Keratinocyte (primary cell): Measurements from ENCODE around the gene ST8SIA1. TPM values are rescaled to one million over a fixed set of nuclear protein-coding genes. Genes with fewer than 3 reads are reported as not detected.

ENCODE experiments used
- DNase-seq: peaks from one replicate; pipeline ENCODE4 v3.0.0-alpha.2; 2011; ENCODE audit warnings: low read depth, missing footprints, low spot score
- FAIRE-seq: peaks from 2 replicates; lab custom pipeline; 2011; peaks lifted over from hg19 to GRCh38; lab: Jason Lieb, UNC
- H2AFZ ChIP-seq: 2 replicates; pipeline ENCODE4 v1.6.0; 2012; ENCODE audit warnings: low read length, control low read depth, inconsistent platforms; ENCODE audit not compliant: control insufficient read depth
- H3K27ac ChIP-seq: 2 replicates; pipeline ENCODE4 v1.5.1; 2011; ENCODE audit warnings: low read length; ENCODE audit not compliant: control insufficient read depth, insufficient read depth
- H3K27me3 ChIP-seq: 3 replicates; pipeline ENCODE4 v1.6.0; 2011; ENCODE audit warnings: low read length; ENCODE audit not compliant: control insufficient read depth, insufficient read depth; ENCODE audit errors: extremely low read depth
- H3K36me3 ChIP-seq, 2 experiments: 2 replicates in 1 of 2; 3 replicates in 1 of 2; pipeline ENCODE4 v1.5.1; 2011; ENCODE audit warnings: low read length in 2 of 2, mild to moderate bottlenecking in 1 of 2; ENCODE audit not compliant: control insufficient read depth in 2 of 2, insufficient read depth in 2 of 2; ENCODE audit errors: extremely low read depth in 1 of 2
- H3K4me1 ChIP-seq: 3 replicates; pipeline ENCODE4 v1.5.1; 2011; ENCODE audit warnings: low read length; ENCODE audit not compliant: control insufficient read depth, insufficient read depth; ENCODE audit errors: extremely low read depth
- H3K4me2 ChIP-seq: 3 replicates; pipeline ENCODE4 v1.6.0; 2011; ENCODE audit warnings: low read depth, low read length; ENCODE audit not compliant: control insufficient read depth, insufficient read depth; ENCODE audit errors: extremely low read depth
- H3K4me3 ChIP-seq, 3 experiments: fragments of 200-600 bp in 1 of 3; sonication (generic) in 1 of 3; 2 replicates in 2 of 3; 3 replicates in 1 of 3; pipeline ENCODE4 v1.5.1; 2011 to 2016; ENCODE audit warnings: low read length in 3 of 3, mild to moderate bottlenecking in 3 of 3, control low read depth in 2 of 3, inconsistent platforms in 1 of 3, low read depth in 1 of 3, mixed read lengths in 1 of 3, mixed run types in 1 of 3, moderate library complexity in 1 of 3; ENCODE audit not compliant: control insufficient read depth in 2 of 3, insufficient read depth in 2 of 3; ENCODE audit errors: extremely low read depth in 1 of 3
- H3K79me2 ChIP-seq: 2 replicates; pipeline ENCODE4 v1.6.0; 2012; ENCODE audit warnings: low read length; ENCODE audit not compliant: control insufficient read depth, insufficient read depth
- H3K9ac ChIP-seq: 3 replicates; pipeline ENCODE4 v1.6.0; 2011; ENCODE audit warnings: low read length; ENCODE audit not compliant: control insufficient read depth, insufficient read depth; ENCODE audit errors: extremely low read depth
- H3K9me1 ChIP-seq: 3 replicates; pipeline ENCODE4 v1.6.0; 2011; ENCODE audit warnings: low read length; ENCODE audit not compliant: control insufficient read depth, insufficient read depth; ENCODE audit errors: extremely low read depth
- H3K9me3 ChIP-seq: 2 replicates; pipeline ENCODE4 v1.5.1; 2012; ENCODE audit warnings: low read depth, low read length; ENCODE audit not compliant: control insufficient read depth
- H4K20me1 ChIP-seq: 3 replicates; pipeline ENCODE4 v1.6.0; 2011; ENCODE audit warnings: low read length; ENCODE audit not compliant: control insufficient read depth, insufficient read depth; ENCODE audit errors: extremely low read depth
- EZH2 ChIP-seq: IDR thresholded peaks from one replicate; pipeline ENCODE4 v1.6.1; 2012; ENCODE audit warnings: inconsistent platforms, mild to moderate bottlenecking, low read length, moderate library complexity
- dilution Hi-C: fragments of 300-500 bp; cut with MboI; formaldehyde crosslinking; loops from one replicate; pipeline ENCODE4 v1.7.0; 2020; ENCODE audit warnings: low sequenced_read_pairs; ENCODE audit not compliant: extremely low pct_ligation_motif_present
- polyA plus RNA-seq, 5 experiments: library from polyadenylated mRNA; depleted of rRNA in 3 of 5; stranded (reverse) in 3 of 5; stranded (forward) in 1 of 5; unstranded in 1 of 5; fragments of >200 nt; gene quantifications; 1 replicate in 1 of 5; 2 replicates in 3 of 5; 3 replicates in 1 of 5; pipeline versions ENCODE4 v1.2.1 to v1.2.3, GENCODE V29; 2011 to 2012; ENCODE audit warnings: missing spikeins in 2 of 5, low read depth in 1 of 5, low replicate concordance in 1 of 5
- TF ChIP-seq, protein P1 (sequence below), 3 experiments: IDR thresholded peaks in 1 of 3; conservative IDR thresholded peaks in 1 of 3; optimal IDR thresholded peaks in 1 of 3; 2 replicates in 2 of 3; 3 replicates in 1 of 3; pipeline versions ENCODE3 to v1.5.1; 2011; ENCODE audit warnings: low read length in 3 of 3, mild to moderate bottlenecking in 3 of 3, moderate library complexity in 2 of 3, control low read depth in 1 of 3, inconsistent platforms in 1 of 3; ENCODE audit not compliant: insufficient read depth in 2 of 3; ENCODE audit errors: extremely low read depth in 1 of 3

The ST8SIA1 gene
- polyA plus RNA-seq, 1 donor (not counting 4 experiments of a cell fraction or from before 2014, with no cell fraction given) = 0.50 TPM

DNA sequence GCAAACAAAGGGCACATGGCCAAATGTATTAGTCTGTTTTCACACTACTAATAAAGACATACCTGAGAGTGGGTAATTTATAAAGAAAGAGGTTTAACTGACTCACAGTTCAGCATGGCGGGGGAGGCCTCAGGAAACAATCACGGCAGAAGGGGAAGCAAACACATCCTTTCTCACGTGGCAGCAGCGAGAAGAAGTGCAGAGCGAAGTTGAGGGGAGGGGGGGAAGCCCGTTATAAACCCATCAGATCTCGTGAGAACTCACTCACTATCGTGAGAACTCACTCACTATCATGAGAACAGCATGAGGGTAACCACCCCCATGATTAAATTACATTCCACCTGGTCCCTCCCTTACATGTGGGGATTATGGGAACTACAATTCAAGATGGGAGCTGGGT, 66.1 kb downstream of the ST8SIA1 start:
- H3K9ac ChIP-seq = no peak overlapping the region
- H3K27ac ChIP-seq = no peak overlapping the region
- no peaks in the 10 kb centered on the region for H3K79me2 ChIP-seq
- peaks cover 22% of the 10 kb centered on the region for H3K4me1 ChIP-seq
- H3K4me3 ChIP-seq = no peak overlapping the region
- FAIRE-seq (no peak), DNase-seq (no peak)
- no peaks in the 10 kb centered on the region for H3K36me3 ChIP-seq
- dilution Hi-C loops = no loop called here
- H4K20me1 ChIP-seq = no peaks in the 10 kb centered on the region
- no peak overlapping the region for H2AFZ ChIP-seq
- no peak overlapping the region for H3K4me2 ChIP-seq
- H3K9me1 ChIP-seq = no peaks in the 10 kb centered on the region
- no peaks in the 10 kb centered on the region for H3K27me3 ChIP-seq
- TF ChIP-seq, protein P1, sequence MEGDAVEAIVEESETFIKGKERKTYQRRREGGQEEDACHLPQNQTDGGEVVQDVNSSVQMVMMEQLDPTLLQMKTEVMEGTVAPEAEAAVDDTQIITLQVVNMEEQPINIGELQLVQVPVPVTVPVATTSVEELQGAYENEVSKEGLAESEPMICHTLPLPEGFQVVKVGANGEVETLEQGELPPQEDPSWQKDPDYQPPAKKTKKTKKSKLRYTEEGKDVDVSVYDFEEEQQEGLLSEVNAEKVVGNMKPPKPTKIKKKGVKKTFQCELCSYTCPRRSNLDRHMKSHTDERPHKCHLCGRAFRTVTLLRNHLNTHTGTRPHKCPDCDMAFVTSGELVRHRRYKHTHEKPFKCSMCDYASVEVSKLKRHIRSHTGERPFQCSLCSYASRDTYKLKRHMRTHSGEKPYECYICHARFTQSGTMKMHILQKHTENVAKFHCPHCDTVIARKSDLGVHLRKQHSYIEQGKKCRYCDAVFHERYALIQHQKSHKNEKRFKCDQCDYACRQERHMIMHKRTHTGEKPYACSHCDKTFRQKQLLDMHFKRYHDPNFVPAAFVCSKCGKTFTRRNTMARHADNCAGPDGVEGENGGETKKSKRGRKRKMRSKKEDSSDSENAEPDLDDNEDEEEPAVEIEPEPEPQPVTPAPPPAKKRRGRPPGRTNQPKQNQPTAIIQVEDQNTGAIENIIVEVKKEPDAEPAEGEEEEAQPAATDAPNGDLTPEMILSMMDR (optimal IDR thresholded peaks at IDR 0.05 in 1 of 3, IDR thresholded peaks at IDR 0.05 in 1 of 3, conservative IDR thresholded peaks at IDR 0.05 in 1 of 3; ENCODE audit: extremely low read depth in 1 of 3, insufficient read depth in 2 of 3, low read length in 3 of 3) = no peak
- TF ChIP-seq EZH2 = no peak
- H3K9me3 ChIP-seq = peaks cover 4% of the 10 kb centered on the region

DNA sequence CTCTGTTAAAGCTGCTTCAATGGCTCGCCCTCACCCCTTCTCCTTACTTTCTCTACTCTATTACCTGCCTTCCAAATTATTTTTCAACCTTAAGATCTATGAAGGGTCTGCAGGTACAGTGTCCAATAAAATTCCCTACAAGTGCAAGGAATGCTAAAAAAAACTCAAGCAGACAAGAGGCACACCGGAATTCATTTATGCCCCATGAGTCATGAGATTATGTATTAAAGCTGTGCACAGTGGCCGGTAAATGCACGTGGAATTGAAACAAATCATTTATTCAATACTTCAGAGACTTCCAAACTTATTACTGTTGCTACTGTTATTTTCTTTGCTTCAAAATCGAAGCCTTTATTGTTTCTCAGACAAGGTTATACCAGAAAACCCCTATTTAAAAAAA, 68.4 kb downstream of the ST8SIA1 start:
- H3K27ac ChIP-seq = no peak overlapping the region
- no peak for DNase-seq
- dilution Hi-C loops = no loop called here
- H3K27me3 ChIP-seq = no peaks in the 10 kb centered on the region
- H3K4me1 ChIP-seq = peaks cover 4% of the 10 kb centered on the region
- H3K79me2 ChIP-seq = no peaks in the 10 kb centered on the region
- H3K4me2 ChIP-seq = no peak overlapping the region
- no peaks in the 10 kb centered on the region for H3K36me3 ChIP-seq
- TF ChIP-seq EZH2 = no peak
- TF ChIP-seq, protein P1 (optimal IDR thresholded peaks at IDR 0.05 in 1 of 3, IDR thresholded peaks at IDR 0.05 in 1 of 3, conservative IDR thresholded peaks at IDR 0.05 in 1 of 3; ENCODE audit: extremely low read depth in 1 of 3, insufficient read depth in 2 of 3, low read length in 3 of 3) = no peak
- H3K9me1 ChIP-seq = no peaks in the 10 kb centered on the region
- no peak overlapping the region for H3K4me3 ChIP-seq
- H3K9me3 ChIP-seq = peaks cover 4% of the 10 kb centered on the region
- H4K20me1 ChIP-seq = no peaks in the 10 kb centered on the region
- H3K9ac ChIP-seq = no peak overlapping the region
- no peak for FAIRE-seq
- H2AFZ ChIP-seq = no peak overlapping the region
